B cell (primary cell): ENCODE measurements around the gene PSMD8. TPM values are rescaled to one million over a fixed set of nuclear protein-coding genes. Genes with fewer than 3 reads are reported as not detected.

Experiments used
- ATAC-seq: fragments of 200-7000 bp; cut with Tn5 transposase; one replicate; pipeline ENCODE4 v1.10.0; 2021; ENCODE audit warnings: low read depth, mild to moderate bottlenecking, moderate number of reproducible peaks, moderate library complexity
- CTCF ChIA-PET: fragments of 350-600 bp; sonication (Branson Sonifier 250); formaldehyde crosslinking; loops from one replicate; lab custom pipeline; 2021; ENCODE audit warnings: antibody characterized with exemption, inconsistent platforms; lab: Charles Lee
- POLR2A ChIA-PET: fragments of 350-600 bp; sonication (Branson Sonifier 250); formaldehyde crosslinking; loops from one replicate; lab custom pipeline; 2021; ENCODE audit warnings: antibody characterized with exemption; lab: Charles Lee
- DNase-seq: peaks from one replicate; pipeline ENCODE4 v3.0.0; 2013
- H2AFZ ChIP-seq: 2 replicates; pipeline ENCODE4 v1.6.1; 2012; ENCODE audit warnings: mild to moderate bottlenecking, low read depth, low read length; ENCODE audit not compliant: insufficient read depth, poor library complexity, severe bottlenecking
- H3K27ac ChIP-seq, 2 donors: 1 replicate in 1 of 2; 2 replicates in 1 of 2; pipeline ENCODE4 v1.5.1; 2012 to 2013; ENCODE audit warnings: low read length in 2 of 2, mild to moderate bottlenecking in 2 of 2, moderate library complexity in 1 of 2
- H3K27me3 ChIP-seq, 4 experiments: fragments of 200-600 bp in 1 of 4; sonication (generic) in 1 of 4; replicated peaks in 1 of 4; 1 replicate in 2 of 4; 2 replicates in 2 of 4; pipeline versions ENCODE4 v1.6.1 to v1.7.0; 2013 to 2016; ENCODE audit warnings: low read length in 3 of 4, mild to moderate bottlenecking in 2 of 4, mixed read lengths in 1 of 4, moderate library complexity in 1 of 4; ENCODE audit not compliant: insufficient read depth in 4 of 4, control insufficient read depth in 3 of 4; ENCODE audit errors: control extremely low read depth in 1 of 4
- H3K36me3 ChIP-seq, 2 experiments: replicated peaks in 1 of 2; 1 replicate in 1 of 2; 2 replicates in 1 of 2; pipeline versions ENCODE4 v1.6.1 to v1.7.1; 2013; ENCODE audit warnings: low read length in 1 of 2; ENCODE audit not compliant: insufficient read depth in 2 of 2, control insufficient read depth in 1 of 2; ENCODE audit errors: control extremely low read depth in 1 of 2, extremely low read depth in 1 of 2
- H3K4me1 ChIP-seq, 2 donors: fragments of 200-600 bp in 1 of 2; sonication (generic) in 1 of 2; 1 replicate in 1 of 2; 2 replicates in 1 of 2; pipeline versions ENCODE4 v1.5.1 to v1.6.1; 2013 to 2017; ENCODE audit warnings: low read length in 2 of 2; ENCODE audit not compliant: control insufficient read depth in 2 of 2, insufficient read depth in 2 of 2
- H3K4me2 ChIP-seq: replicated peaks from 2 replicates; pipeline ENCODE3; 2012; ENCODE audit warnings: mild to moderate bottlenecking, low read depth, low read length; ENCODE audit not compliant: poor library complexity, severe bottlenecking
- H3K4me3 ChIP-seq, 5 experiments: fragments of 200-600 bp in 1 of 5; sonication (generic) in 1 of 5; 1 replicate in 3 of 5; 2 replicates in 2 of 5; pipeline versions ENCODE4 v1.5.1 to v1.7.0; 2011 to 2016; ENCODE audit warnings: low read length in 4 of 5, mild to moderate bottlenecking in 4 of 5, low read depth in 2 of 5, control low read depth in 1 of 5, moderate library complexity in 1 of 5; ENCODE audit not compliant: insufficient read depth in 1 of 5; ENCODE audit errors: control extremely low read depth in 1 of 5, extremely low read depth in 1 of 5
- H3K79me2 ChIP-seq: fragments of 200-600 bp; sonication (generic); one replicate; pipeline ENCODE4 v1.6.0; 2016; ENCODE audit warnings: low read length; ENCODE audit not compliant: control insufficient read depth, insufficient read depth
- H3K9ac ChIP-seq: fragments of 200-600 bp; sonication (generic); 2 replicates; pipeline ENCODE4 v1.6.1; 2017; ENCODE audit warnings: mild to moderate bottlenecking, low read length, moderate library complexity
- H3K9me3 ChIP-seq, 3 donors: one replicate each; pipeline versions ENCODE4 v1.6.1 to v1.7.1; 2013; ENCODE audit warnings: low read length in 2 of 3; ENCODE audit not compliant: control insufficient read depth in 2 of 3, insufficient read depth in 1 of 3; ENCODE audit errors: control extremely low read depth in 1 of 3
- H4K20me1 ChIP-seq: 2 replicates; pipeline ENCODE4 v1.6.0; 2012; ENCODE audit warnings: mild to moderate bottlenecking, low read length; ENCODE audit not compliant: insufficient read depth, control insufficient read depth, poor library complexity, severe bottlenecking
- H3K27ac Mint-ChIP-seq: one replicate; pipeline ENCODE4 v1.8.0; 2021; ENCODE audit warnings: mixed read lengths
- H3K27me3 Mint-ChIP-seq: one replicate; pipeline ENCODE4 v1.8.0; 2021; ENCODE audit warnings: mixed read lengths
- H3K4me1 Mint-ChIP-seq: one replicate; pipeline ENCODE4 v1.8.0; 2021; ENCODE audit warnings: mixed read lengths
- H3K4me3 Mint-ChIP-seq: one replicate; pipeline ENCODE4 v1.8.0; 2021; ENCODE audit warnings: mixed read lengths
- H3K9me3 Mint-ChIP-seq: one replicate; pipeline ENCODE4 v1.8.0; 2022; ENCODE audit warnings: mixed read lengths; ENCODE audit not compliant: insufficient read depth
- EZH2 ChIP-seq: IDR thresholded peaks from 2 replicates; pipeline ENCODE4 v1.6.1; 2012; ENCODE audit warnings: borderline replicate concordance, low read depth, mild to moderate bottlenecking, moderate library complexity, low read length; ENCODE audit not compliant: insufficient read depth, poor library complexity, severe bottlenecking
- WGBS: methylation state at CpG from one replicate; pipeline ENCODE4 v1.1.5; 2013; ENCODE audit warnings: missing lambda C conversion rate; ENCODE audit not compliant: insufficient coverage; 5-methylcytosine and 5-hydroxymethylcytosine counted together
- intact Hi-C: fragments of 100-400 bp; cut with micrococcal nuclease; formaldehyde crosslinking; loops from one replicate; pipeline ENCODE4 v1.10.0; 2022
- polyA plus RNA-seq: library from polyadenylated mRNA; depleted of rRNA; stranded (reverse); fragments of >200 nt; gene quantifications from 2 replicates; pipeline ENCODE4 v1.2.3, GENCODE V29; 2012
- total RNA-seq, 2 donors: library from RNA; stranded (reverse); fragments of 120-200 nt in 1 of 2; gene quantifications; 1 replicate in 1 of 2; 2 replicates in 1 of 2; pipeline versions ENCODE4 v1.2.3 to v1.2.4, GENCODE V29; 2013 to 2022
- TF ChIP-seq, protein P1 (sequence below): fragments of 200-600 bp; IDR thresholded peaks from one replicate; pipeline ENCODE4 v1.8.0; 2022; ENCODE audit warnings: antibody characterized with exemption, mild to moderate bottlenecking

PSMD8 gene
- total and polyA plus RNA-seq, 2 donors (not counting 1 experiment from before 2014, with no cell fraction given) = 88.1 to 122 TPM

DNA sequence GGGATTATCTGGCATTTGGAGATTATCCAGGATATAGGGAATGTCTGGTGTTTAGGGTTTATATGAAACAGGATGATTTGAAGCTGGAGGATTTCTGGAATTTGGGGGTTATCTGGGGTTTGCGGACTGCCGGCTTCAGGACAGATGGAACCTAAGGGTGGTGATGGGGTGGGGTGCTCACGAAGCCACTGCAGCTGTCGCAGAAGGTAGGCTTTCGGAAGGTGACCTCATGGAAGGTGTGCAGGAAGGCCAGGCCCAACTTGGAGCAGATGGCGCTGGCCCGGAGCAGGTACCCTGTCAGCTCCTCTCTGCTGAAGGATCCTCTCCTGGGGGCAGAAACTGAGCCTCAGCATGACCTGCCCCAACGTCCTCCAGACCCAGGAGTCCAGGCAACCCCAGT lies 38.1 kb downstream of the PSMD8 start:
- no peaks in the 10 kb centered on the region for H3K79me2 ChIP-seq
- H3K4me3 Mint-ChIP-seq = no peak overlapping the region
- no peak overlapping the region for H3K4me3 ChIP-seq
- peaks cover 0 to 2% (median 0%) of the 10 kb centered on the region in 3 donors for H3K9me3 ChIP-seq
- no peak overlapping the region for H2AFZ ChIP-seq
- no peak for ATAC-seq
- no peak overlapping the region for H3K27ac ChIP-seq
- no peak for DNase-seq
- ChIA-PET CTCF (no interaction called here), POLR2A (no interaction called here)
- peaks cover 6% of the 10 kb centered on the region for H3K4me1 Mint-ChIP-seq
- peaks cover 0 to 4% of the 10 kb centered on the region in 2 experiments for H3K36me3 ChIP-seq
- no peak overlapping the region for H3K27ac Mint-ChIP-seq
- no peak overlapping the region for H3K9ac ChIP-seq
- 100% methylated on average over 8 of the region's 8 CpGs for WGBS
- intact Hi-C loops = no loop called here
- H3K9me3 Mint-ChIP-seq = no peaks in the 10 kb centered on the region
- no peaks in the 10 kb centered on the region for H3K27me3 Mint-ChIP-seq
- TF ChIP-seq, protein P1, sequence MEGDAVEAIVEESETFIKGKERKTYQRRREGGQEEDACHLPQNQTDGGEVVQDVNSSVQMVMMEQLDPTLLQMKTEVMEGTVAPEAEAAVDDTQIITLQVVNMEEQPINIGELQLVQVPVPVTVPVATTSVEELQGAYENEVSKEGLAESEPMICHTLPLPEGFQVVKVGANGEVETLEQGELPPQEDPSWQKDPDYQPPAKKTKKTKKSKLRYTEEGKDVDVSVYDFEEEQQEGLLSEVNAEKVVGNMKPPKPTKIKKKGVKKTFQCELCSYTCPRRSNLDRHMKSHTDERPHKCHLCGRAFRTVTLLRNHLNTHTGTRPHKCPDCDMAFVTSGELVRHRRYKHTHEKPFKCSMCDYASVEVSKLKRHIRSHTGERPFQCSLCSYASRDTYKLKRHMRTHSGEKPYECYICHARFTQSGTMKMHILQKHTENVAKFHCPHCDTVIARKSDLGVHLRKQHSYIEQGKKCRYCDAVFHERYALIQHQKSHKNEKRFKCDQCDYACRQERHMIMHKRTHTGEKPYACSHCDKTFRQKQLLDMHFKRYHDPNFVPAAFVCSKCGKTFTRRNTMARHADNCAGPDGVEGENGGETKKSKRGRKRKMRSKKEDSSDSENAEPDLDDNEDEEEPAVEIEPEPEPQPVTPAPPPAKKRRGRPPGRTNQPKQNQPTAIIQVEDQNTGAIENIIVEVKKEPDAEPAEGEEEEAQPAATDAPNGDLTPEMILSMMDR = no peak
- no peak for TF ChIP-seq EZH2
- H4K20me1 ChIP-seq = no peaks in the 10 kb centered on the region
- H3K27me3 ChIP-seq = no peaks in the 10 kb centered on the region
- peaks cover 4 to 7% of the 10 kb centered on the region in 2 donors for H3K4me1 ChIP-seq
- no peak overlapping the region for H3K4me2 ChIP-seq

DNA sequence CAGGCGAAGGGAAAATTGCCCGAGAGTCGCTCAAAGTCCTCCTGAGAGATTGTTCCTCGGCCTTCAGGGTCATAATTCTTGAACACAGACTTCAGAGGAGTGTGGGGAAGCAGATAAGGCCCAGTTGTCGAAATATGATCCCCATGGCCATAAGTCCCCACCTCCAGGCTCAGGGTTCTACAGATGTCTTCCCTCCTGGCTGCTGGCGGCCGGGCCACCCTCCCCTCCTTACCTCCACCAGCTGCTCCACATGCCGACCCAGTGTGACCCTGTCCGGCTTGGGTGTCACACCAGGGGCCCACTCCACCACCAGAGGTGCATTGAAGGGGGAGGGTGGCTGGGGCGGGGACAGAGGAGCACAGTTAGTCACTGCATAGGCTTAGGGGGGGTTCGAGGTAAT lies 38.6 kb downstream of the PSMD8 start:
- Histone ChIP-seq H3K4me2 (no peak overlapping the region), H3K27me3 (no peaks in the 10 kb centered on the region), H3K79me2 (no peaks in the 10 kb centered on the region), H3K9ac (no peak overlapping the region), H3K27ac (no peak overlapping the region), H3K36me3 (peaks cover 0 to 2% of the 10 kb centered on the region in 2 experiments), H4K20me1 (no peaks in the 10 kb centered on the region), H3K9me3 (peaks cover 0 to 2% (median 0%) of the 10 kb centered on the region in 3 donors), H2AFZ (no peak overlapping the region), H3K4me3 (no peak overlapping the region), H3K4me1 (peaks cover 9 to 12% of the 10 kb centered on the region in 2 donors)
- peaks cover 11% of the 10 kb centered on the region for H3K4me1 Mint-ChIP-seq
- no peak overlapping the region for H3K27ac Mint-ChIP-seq
- H3K27me3 Mint-ChIP-seq = no peaks in the 10 kb centered on the region
- ATAC-seq (no peak), DNase-seq (no peak)
- no peak overlapping the region for H3K4me3 Mint-ChIP-seq
- ChIA-PET POLR2A (no interaction called here), CTCF (interaction anchor here (0.6 kb wide), 1 partner anchor 10 kb away, joined by 3 read pairs; the partner anchor contains the start of gene FAM98C)
- H3K9me3 Mint-ChIP-seq = no peaks in the 10 kb centered on the region
- TF ChIP-seq EZH2 = no peak
- TF ChIP-seq, protein P1 = no peak
- intact Hi-C loops = no loop called here
- 90% methylated on average over 5 of the region's 11 CpGs for WGBS
